ENCODE results near the gene TEF. TPM values are rescaled to one million over a fixed set of nuclear protein-coding genes. Genes with fewer than 3 reads are reported as not detected.

TEF gene
- 7.6 and 12.0 TPM in 2 replicates for total RNA-seq (2014; rRNA removed; shearing (Covaris generic))

- DNase-seq (ENCODE audit: low read depth): peak; percentile 95
These were observed at the start of gene TEF for GRCh38 chr22:41381329-41382097. TSS of gene TEF (plus strand) at chr22:41381942. CDS start at chr22:41382045, 103 bp downstream.

- no peak for DNase-seq (ENCODE audit: low read depth)
These were observed 49.4 kb upstream of the TEF start for GRCh38 chr22:41332217-41332939.

GRCh38 chr22:41333806-41334205 is 47.9 kb upstream of the TEF start:
- DNase-seq (ENCODE audit: low read depth): no peak

- no peak for DNase-seq (ENCODE audit: low read depth)
These were observed 47.5 kb upstream of the TEF start for GRCh38 chr22:41334215-41334614.

- no peak for DNase-seq (ENCODE audit: low read depth)
These were observed 46.6 kb upstream of the TEF start for GRCh38 chr22:41334951-41335635.

GRCh38 chr22:41338614-41339212 is 43.0 kb upstream of the TEF start:
- DNase-seq (ENCODE audit: low read depth): no peak

GRCh38 chr22:41339823-41340222 is 41.9 kb upstream of the TEF start:
- DNase-seq (ENCODE audit: low read depth): no peak

- no peak for DNase-seq (ENCODE audit: low read depth)
These were observed 41.4 kb upstream of the TEF start for GRCh38 chr22:41340357-41340756.

GRCh38 chr22:41341012-41341411 is 40.7 kb upstream of the TEF start:
- no peak for DNase-seq (ENCODE audit: low read depth)

GRCh38 chr22:41341990-41342389 is 39.8 kb upstream of the TEF start:
- DNase-seq (ENCODE audit: low read depth): no peak

- no peak for DNase-seq (ENCODE audit: low read depth)
These were observed 38.4 kb upstream of the TEF start for GRCh38 chr22:41343300-41343699.

- DNase-seq (ENCODE audit: low read depth): no peak
These were observed 38.0 kb upstream of the TEF start for GRCh38 chr22:41343717-41344116.

GRCh38 chr22:41344189-41344788 is 37.5 kb upstream of the TEF start:
- DNase-seq (ENCODE audit: low read depth): no peak

GRCh38 chr22:41345807-41346335 is 35.9 kb upstream of the TEF start:
- DNase-seq (ENCODE audit: low read depth): no peak

GRCh38 chr22:41347066-41347859 is 34.5 kb upstream of the TEF start:
- DNase-seq (ENCODE audit: low read depth): no peak

- DNase-seq (ENCODE audit: low read depth): no peak
These were observed 32.7 kb upstream of the TEF start for GRCh38 chr22:41348964-41349484.

GRCh38 chr22:41350087-41350486 is 31.7 kb upstream of the TEF start:
- DNase-seq (ENCODE audit: low read depth): no peak

GRCh38 chr22:41351011-41351410 is 30.7 kb upstream of the TEF start:
- DNase-seq (ENCODE audit: low read depth): no peak

- DNase-seq (ENCODE audit: low read depth): peak; percentile 51
These were observed 29.7 kb upstream of the TEF start for GRCh38 chr22:41352058-41352457.

- no peak for DNase-seq (ENCODE audit: low read depth)
These were observed 27.7 kb upstream of the TEF start for GRCh38 chr22:41353862-41354575.
